Measurements from ENCODE around the gene PEAR1.

- TF ChIP-seq CTCF (IDR thresholded peaks at IDR 0.05; ENCODE audit: insufficient read depth, low read length) = no peak
- no peak for TF ChIP-seq POLR2AphosphoS5 (IDR thresholded peaks at IDR 0.05; ENCODE audit: low read depth)
Observed at GRCh38 chr1:156904187-156904959, 10.9 kb downstream of the PEAR1 start.
